GM19467 (cell line): ENCODE measurements around the gene DDIT3.

ENCODE experiments used
- ATAC-seq: cut with Tn5 transposase; IDR thresholded peaks from one replicate; pipeline ENCODE4 v1.9.1; 2021; ENCODE audit warnings: mild to moderate bottlenecking, moderate library complexity; ENCODE audit not compliant: unreplicated experiment

DDIT3 gene

GRCh38 chr12:57547288-57548012 lies 27.1 kb upstream of the DDIT3 start:
- no peak for ATAC-seq

- ATAC-seq: peak; percentile 98
These were observed 26.3 kb upstream of the DDIT3 start, which contains the start of gene DCTN2 for GRCh38 chr12:57546438-57547287. Gene DCTN2, minus strand, starts transcription at chr12:57547192. Its CDS starts 129 bp downstream, at chr12:57547063.

- ATAC-seq: no peak
These were observed 25.6 kb upstream of the DDIT3 start for GRCh38 chr12:57545809-57546437.

- ATAC-seq: no peak
These were observed 23.3 kb upstream of the DDIT3 start for GRCh38 chr12:57543581-57543980.

- no peak for ATAC-seq
These were observed 21.4 kb upstream of the DDIT3 start for GRCh38 chr12:57541717-57542116.

GRCh38 chr12:57541001-57541400 lies 20.7 kb upstream of the DDIT3 start:
- no peak for ATAC-seq

GRCh38 chr12:57539134-57539768 lies 18.9 kb upstream of the DDIT3 start:
- no peak for ATAC-seq

GRCh38 chr12:57536597-57536942 lies 16.3 kb upstream of the DDIT3 start:
- ATAC-seq: no peak

- no peak for ATAC-seq
These were observed 15.7 kb upstream of the DDIT3 start for GRCh38 chr12:57535764-57536596.

GRCh38 chr12:57534991-57535543 lies 14.8 kb upstream of the DDIT3 start:
- ATAC-seq: no peak

- no peak for ATAC-seq
These were observed 13.9 kb upstream of the DDIT3 start for GRCh38 chr12:57534250-57534649.

GRCh38 chr12:57533108-57533507 lies 12.8 kb upstream of the DDIT3 start:
- ATAC-seq: no peak

- ATAC-seq: no peak
These were observed 11.5 kb upstream of the DDIT3 start for GRCh38 chr12:57531836-57532235.

- no peak for ATAC-seq
These were observed 10.3 kb upstream of the DDIT3 start for GRCh38 chr12:57530396-57531142.

GRCh38 chr12:57529831-57530230 lies 9.5 kb upstream of the DDIT3 start:
- no peak for ATAC-seq

- ATAC-seq: no peak
These were observed 8.7 kb upstream of the DDIT3 start for GRCh38 chr12:57528831-57529555.

- no peak for ATAC-seq
These were observed 7.9 kb upstream of the DDIT3 start for GRCh38 chr12:57528176-57528575.

- no peak for ATAC-seq
These were observed 6.9 kb upstream of the DDIT3 start for GRCh38 chr12:57527184-57527583.
